Measurements from ENCODE around the gene GNS. TPM values are rescaled to one million over a fixed set of nuclear protein-coding genes. Genes with fewer than 3 reads are reported as not detected.

Gene GNS
- total and polyA plus RNA-seq, 2 of the 13 experiments (the other 11 are each of a cell fraction or from before 2014, with no cell fraction given): 49.8 to 51.0 TPM

- BruUV-seq (replicated peaks): no TSS peak
- Histone ChIP-seq H3K27me3 (ENCODE audit: control insufficient read depth in 1 of 2, insufficient read depth in 2 of 2, low read length in 2 of 2) (no peaks in the 10 kb centered on the region), H3K9ac (ENCODE audit: insufficient read depth, low read depth, low read length) (no peak overlapping the region), H3K4me3 (replicated peaks in 1 of 3; ENCODE audit: insufficient read depth in 1 of 3, low read depth in 2 of 3, low read length in 3 of 3) (no peak overlapping the region), H3K4me2 (ENCODE audit: low read depth, low read length) (no peak overlapping the region), H3K4me1 (ENCODE audit: insufficient read depth, low read length) (no peaks in the 10 kb centered on the region), H3K9me3 (ENCODE audit: low read length) (no peaks in the 10 kb centered on the region), H2AFZ (ENCODE audit: low read length) (no peak overlapping the region), H3K27ac (ENCODE audit: extremely low read length, insufficient read depth, low read length) (no peak overlapping the region), H4K20me1 (ENCODE audit: insufficient read depth, low read length) (no peaks in the 10 kb centered on the region), H3K79me2 (ENCODE audit: insufficient read depth, low read length) (no peaks in the 10 kb centered on the region), H3K36me3 (replicated peaks in 1 of 2; ENCODE audit: control insufficient read depth in 1 of 2, insufficient read depth in 2 of 2, low read length in 2 of 2) (peaks cover 5 to 30% of the 10 kb centered on the region in 2 experiments; a peak in 4 of 5 replicates)
- TF ChIP-seq ZNF431 (CRISPR knock-in tag; IDR thresholded peaks at IDR 0.05; ENCODE audit: borderline replicate concordance, low read depth) (no peak), ZNF564 (CRISPR knock-in tag; IDR thresholded peaks at IDR 0.05) (no peak)
- TF ChIP-seq, protein P1, sequence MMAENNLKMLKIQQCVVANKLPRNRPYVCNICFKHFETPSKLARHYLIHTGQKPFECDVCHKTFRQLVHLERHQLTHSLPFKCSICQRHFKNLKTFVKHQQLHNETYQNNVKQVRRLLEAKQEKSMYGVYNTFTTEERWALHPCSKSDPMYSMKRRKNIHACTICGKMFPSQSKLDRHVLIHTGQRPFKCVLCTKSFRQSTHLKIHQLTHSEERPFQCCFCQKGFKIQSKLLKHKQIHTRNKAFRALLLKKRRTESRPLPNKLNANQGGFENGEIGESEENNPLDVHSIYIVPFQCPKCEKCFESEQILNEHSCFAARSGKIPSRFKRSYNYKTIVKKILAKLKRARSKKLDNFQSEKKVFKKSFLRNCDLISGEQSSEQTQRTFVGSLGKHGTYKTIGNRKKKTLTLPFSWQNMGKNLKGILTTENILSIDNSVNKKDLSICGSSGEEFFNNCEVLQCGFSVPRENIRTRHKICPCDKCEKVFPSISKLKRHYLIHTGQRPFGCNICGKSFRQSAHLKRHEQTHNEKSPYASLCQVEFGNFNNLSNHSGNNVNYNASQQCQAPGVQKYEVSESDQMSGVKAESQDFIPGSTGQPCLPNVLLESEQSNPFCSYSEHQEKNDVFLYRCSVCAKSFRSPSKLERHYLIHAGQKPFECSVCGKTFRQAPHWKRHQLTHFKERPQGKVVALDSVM (CRISPR knock-in tag; IDR thresholded peaks at IDR 0.05): peak; percentile 92
- ATAC-seq (no peak), FAIRE-seq (no peak), DNase-seq (ENCODE audit: low spot score) (no peak)
- WGBS (ENCODE audit: low lambda C conversion rate): 93% methylated on average over 4 of the region's 4 CpGs
- POLR2A ChIA-PET: no interaction called here
- in situ Hi-C loops (cut with HindIII; ENCODE audit: extremely low pct_ligation_motif_present, low pct_unique_long_range_greater_than_20kb) (no loop called here), intact Hi-C loops (cut with micrococcal nuclease; ENCODE audit: unreplicated experiment) (no loop called here)
- CTCF ChIA-PET (ENCODE audit: low intra/inter-chr PET ratio, low total read pairs): no interaction called here
Measured at GRCh38 chr12:64731683-64732082, 27.5 kb downstream of the GNS start.

DNA sequence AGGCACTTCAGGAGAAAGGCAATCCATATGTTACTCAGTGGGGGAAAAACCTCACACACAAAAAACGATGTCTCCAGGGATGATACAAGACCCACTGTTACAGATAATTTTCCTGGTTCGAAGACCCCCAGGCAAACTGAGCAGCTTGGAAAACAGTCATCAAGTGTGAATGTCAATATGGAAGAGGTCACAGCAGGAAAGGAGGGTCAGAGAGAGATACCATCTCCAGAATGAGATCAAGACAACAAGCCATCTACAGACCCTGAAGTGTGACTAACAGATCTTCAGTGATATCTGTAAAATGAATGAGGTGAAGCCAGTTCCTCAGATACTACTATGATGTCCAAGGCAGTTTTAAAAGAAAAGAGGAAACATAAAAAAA is 28.6 kb downstream of the GNS start:
- BruUV-seq (replicated peaks): no TSS peak
- DNase-seq (ENCODE audit: low spot score) (no peak), FAIRE-seq (no peak), ATAC-seq (no peak)
- in situ Hi-C loops (cut with HindIII; ENCODE audit: extremely low pct_ligation_motif_present, low pct_unique_long_range_greater_than_20kb) (no loop called here), intact Hi-C loops (cut with micrococcal nuclease; ENCODE audit: unreplicated experiment) (no loop called here)
- no peak overlapping the region for H3K4me3 ChIP-seq (replicated peaks in 1 of 3; ENCODE audit: insufficient read depth in 1 of 3, low read depth in 2 of 3, low read length in 3 of 3)
- H3K27ac ChIP-seq (ENCODE audit: extremely low read length, insufficient read depth, low read length): no peak overlapping the region
- H3K27me3 ChIP-seq (ENCODE audit: control insufficient read depth in 1 of 2, insufficient read depth in 2 of 2, low read length in 2 of 2): no peaks in the 10 kb centered on the region
- POLR2A ChIA-PET: no interaction called here
- H3K4me2 ChIP-seq (ENCODE audit: low read depth, low read length): no peak overlapping the region
- H2AFZ ChIP-seq (ENCODE audit: low read length): no peak overlapping the region
- no peaks in the 10 kb centered on the region for H3K4me1 ChIP-seq (ENCODE audit: insufficient read depth, low read length)
- H3K79me2 ChIP-seq (ENCODE audit: insufficient read depth, low read length): no peaks in the 10 kb centered on the region
- H3K9me3 ChIP-seq (ENCODE audit: low read length): no peaks in the 10 kb centered on the region
- no peak overlapping the region for H3K9ac ChIP-seq (ENCODE audit: insufficient read depth, low read depth, low read length)
- H4K20me1 ChIP-seq (ENCODE audit: insufficient read depth, low read length): no peaks in the 10 kb centered on the region
- WGBS (ENCODE audit: low lambda C conversion rate): 98% methylated on average over 2 of the region's 2 CpGs
- CTCF ChIA-PET (ENCODE audit: low intra/inter-chr PET ratio, low total read pairs): no interaction called here
- peaks cover 5 to 19% of the 10 kb centered on the region in 2 experiments; a peak in 4 of 5 replicates for H3K36me3 ChIP-seq (replicated peaks in 1 of 2; ENCODE audit: control insufficient read depth in 1 of 2, insufficient read depth in 2 of 2, low read length in 2 of 2)
- no peak for TF ChIP-seq XBP1 (CRISPR knock-in tag; IDR thresholded peaks at IDR 0.05)
- TF ChIP-seq ZSCAN12 (CRISPR knock-in tag; IDR thresholded peaks at IDR 0.05): no peak
- TF ChIP-seq AFF4 (CRISPR knock-in tag; IDR thresholded peaks at IDR 0.05): no peak
- TF ChIP-seq PAXIP1 (CRISPR knock-in tag; conservative IDR thresholded peaks at IDR 0.05): no peak

Measured in HepG2 (cell line).